GM18520 (cell line): Measurements from ENCODE around the gene FGB.

Experiments used
- ATAC-seq: cut with Tn5 transposase; IDR thresholded peaks from one replicate; pipeline ENCODE4 v1.9.1; 2021; ENCODE audit not compliant: unreplicated experiment

FGB gene

DNA sequence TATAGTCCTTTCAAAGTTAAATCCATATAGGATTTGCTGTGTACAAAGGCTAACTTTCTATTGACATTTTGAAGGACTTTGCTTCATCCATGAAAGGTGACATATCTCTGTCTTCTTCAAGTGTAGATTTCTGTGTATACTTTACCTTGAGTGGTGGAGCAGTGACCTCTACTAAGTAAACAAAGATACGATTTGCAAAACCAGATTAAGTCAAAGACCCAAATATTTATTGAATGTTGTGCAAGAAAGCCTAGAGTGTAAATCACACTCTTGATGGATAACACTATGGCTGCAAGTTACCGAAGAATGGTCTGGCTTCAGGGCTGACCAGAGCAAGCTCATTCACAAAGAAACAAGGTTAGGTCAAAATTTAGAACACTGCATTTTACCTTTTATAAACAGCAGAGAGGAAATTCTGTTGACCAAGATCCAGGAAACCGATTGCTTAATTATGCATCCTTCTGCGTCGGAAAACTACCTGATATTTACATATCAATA, 55.1 kb downstream of the FGB start:
- ATAC-seq: no peak

DNA sequence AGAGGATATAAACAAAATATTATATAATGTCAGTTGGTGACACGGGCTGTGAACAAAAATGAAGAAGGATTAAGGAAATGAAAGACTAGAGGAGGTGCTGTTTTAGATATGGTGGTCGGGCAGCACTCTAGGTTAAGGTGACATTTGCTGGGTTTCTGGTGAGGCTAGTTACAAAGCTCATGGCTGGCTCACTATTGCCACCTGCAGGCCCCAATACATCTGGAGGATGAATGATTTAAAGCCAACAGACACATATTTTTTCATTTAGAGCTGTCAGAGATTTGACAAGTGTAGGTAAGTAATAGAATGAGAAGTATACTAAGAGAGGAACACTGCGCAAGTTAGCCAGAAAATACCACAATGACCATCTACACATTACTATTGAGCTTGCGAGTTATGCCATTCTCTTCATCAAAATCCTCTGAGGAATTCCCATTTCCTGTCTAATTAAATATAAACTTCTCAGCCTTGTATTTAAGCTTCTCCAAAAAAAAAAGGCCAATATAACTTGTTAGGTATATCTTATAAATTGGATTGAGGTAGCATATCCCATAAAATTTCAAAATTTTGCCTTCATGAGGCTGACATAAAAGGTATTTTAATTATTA, 56.0 kb downstream of the FGB start:
- peak; percentile 53 for ATAC-seq

DNA sequence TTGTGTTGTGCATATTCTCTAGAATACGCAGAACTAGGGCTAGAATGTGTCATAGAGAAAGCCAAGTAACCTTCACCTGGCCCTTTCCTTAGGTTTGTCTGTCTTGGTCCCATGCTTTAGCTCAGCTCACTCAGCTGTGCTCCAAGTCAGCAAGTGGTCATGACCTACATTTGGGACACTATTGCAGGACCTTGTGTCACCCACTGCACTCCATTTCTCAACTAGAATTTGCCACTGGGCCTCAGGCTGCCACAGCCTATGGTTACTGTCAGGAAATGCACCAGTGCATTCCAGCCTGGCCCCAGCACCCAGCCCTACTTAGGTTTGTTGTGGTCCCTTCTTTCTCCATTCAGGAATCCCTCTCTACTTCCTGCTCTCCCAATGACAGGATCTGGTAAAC, 57.3 kb downstream of the FGB start:
- no peak for ATAC-seq
